ENCODE measurements around the gene SAPCD1.
A peak's percentile ranks its signal among the peaks of the same experiment; 100 is the strongest.
"Not testable (repeated sequence)": the region's sequence is repeated elsewhere in the genome, so short reads cannot be mapped to it uniquely, and the experiment has no call there.

The SAPCD1 gene

DNA sequence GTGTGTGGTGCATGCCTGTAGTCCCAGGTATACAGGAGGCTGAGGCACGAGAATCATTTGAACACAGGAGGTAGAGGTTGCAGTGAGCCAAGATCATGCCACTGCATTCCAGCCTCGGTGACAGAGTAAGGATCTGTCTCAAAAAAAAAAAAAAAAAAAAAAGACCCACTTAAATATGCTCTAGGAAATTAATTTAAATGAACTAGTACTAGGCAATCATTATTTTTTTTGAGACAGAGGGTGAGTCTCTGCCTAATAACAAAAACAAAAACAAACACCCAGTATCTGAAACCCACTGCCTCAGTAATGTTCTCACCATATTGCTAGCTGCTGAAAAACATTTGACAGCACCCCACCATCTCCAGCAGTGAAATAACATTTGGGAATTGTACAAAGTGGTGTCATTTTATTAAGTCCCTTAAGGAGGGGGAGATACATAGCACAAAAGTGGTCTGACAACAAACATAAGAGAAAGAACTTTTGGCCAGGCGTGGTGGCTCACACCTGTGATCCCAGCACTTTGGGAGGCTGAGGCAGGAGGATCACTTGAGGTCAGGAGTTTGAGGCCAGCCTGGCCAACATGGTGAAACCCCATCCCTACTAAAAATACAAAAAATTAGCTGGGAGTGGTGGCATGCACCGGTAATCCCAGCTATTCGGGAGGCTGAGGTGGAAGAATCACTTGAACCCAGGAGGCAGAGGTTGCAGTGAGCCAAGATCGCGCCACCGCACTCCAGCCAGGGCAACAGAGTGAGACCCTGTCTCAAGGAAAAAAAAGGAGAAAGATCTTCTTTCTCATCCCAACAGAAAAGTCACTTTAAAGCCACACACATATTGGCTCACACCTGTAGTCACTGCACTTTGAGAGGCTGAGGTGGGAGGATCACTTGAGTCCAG is 38.8 kb downstream of the SAPCD1 start:
- not testable (repeated sequence) for DNase-seq (ENCODE audit: low spot score)

DNA sequence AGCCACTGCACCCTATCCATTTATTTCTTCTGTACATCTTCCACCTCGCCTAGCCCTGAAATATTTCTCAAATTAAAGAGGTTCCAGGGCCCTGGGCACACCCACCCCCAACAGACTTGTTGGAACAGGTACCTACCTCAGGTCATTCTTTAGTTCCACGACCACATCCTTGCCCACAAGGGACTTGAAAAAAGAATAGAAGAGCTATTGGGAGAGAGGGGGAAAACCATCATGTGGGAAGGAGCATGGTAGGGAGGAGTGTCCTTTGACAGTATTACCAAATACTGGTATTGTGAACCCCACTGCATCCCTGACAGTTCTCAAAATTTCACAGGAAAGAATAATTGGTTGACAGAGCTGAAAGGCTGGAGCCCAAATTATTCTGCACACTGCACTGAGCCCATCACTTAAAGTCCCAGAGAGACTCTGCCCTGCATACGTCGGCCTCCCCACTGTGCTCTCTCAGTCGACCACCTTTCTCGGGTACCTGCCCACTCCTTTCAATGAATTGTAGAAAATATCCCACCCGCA is 43.5 kb downstream of the SAPCD1 start:
- no peak for DNase-seq (ENCODE audit: low spot score)

DNA sequence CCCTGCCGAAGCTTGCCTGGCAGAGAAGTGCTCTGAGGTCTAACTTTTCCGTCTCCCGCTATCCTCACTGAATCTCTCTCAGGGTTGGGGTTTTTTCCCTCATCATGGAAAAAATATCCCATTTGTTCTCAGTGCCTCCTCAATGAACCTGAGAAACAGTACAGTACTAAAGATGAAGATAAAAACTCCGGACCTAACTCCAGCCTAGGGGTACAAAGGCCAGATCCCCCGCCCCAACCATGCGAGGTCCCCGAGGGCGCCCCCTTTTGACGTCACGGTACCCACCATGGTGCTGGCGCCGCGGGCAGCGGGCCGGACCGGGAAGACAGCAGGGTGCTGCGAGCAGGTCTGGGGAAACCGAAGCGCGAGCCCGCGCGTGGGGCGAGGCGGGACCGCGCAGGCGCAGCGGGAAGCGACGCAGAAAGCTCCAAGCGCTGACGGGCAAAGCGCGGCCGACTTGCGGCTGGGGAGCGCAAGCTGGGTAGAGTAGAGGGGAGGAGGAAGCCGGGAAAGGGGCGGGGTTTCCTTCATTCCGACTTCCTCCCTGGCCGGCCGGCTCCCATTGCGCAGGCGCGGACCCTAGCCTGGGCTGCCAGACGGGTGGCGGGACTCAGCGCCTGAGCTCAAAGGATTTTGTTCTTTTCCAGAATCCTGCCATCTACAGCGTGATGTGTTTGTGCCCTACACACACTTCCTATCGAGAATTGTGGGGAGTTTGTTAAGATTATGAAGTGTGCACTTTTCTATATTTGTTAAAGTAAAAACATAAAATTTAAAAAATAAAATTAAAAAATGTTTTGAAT is 44.2 kb downstream of the SAPCD1 start, which contains the start of gene LSM2:
Gene LSM2 (minus strand): TSS at position 497 of the 803 bp plus-strand sequence. CDS start 209 bp downstream, at position 288.
- DNase-seq (ENCODE audit: low spot score): peak; percentile 97

DNA sequence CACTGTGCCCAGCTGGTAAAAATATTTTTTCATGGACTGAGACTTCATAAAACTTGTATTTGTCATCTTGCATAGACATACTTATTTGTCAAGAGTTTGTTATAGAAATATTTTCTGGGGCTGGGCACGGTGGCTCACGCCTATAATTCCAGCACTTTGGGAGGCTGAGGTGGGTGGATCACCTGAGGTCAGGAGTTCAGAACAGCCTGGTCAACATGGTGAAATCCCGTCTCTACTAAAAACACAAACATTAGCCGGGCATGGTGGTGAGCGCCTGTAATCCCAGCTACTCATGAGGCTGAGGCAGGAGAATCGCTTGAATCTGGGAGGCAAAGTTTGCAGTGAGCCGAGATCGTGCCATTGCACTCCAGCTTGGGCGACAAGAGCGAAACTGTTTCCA is 46.1 kb downstream of the SAPCD1 start:
- not testable (repeated sequence) for DNase-seq (ENCODE audit: low spot score)

DNA sequence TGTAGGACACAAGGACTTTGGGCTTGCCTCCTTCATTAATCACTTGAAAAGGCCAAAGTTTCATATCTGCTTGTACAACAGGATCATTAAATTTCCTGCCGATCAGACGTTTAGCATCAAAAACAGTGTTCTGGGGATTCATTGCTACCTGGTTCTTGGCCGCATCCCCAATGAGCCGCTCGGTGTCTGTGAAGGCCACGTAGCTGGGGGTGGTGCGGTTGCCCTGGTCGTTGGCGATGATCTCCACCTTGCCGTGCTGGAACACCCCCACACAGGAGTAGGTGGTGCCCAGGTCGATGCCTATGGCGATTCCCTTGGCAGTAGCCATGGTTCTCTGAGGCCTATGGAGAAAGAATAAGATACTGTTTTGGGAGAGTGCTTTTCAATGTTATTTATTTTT is 49.2 kb downstream of the SAPCD1 start:
- DNase-seq (ENCODE audit: low spot score): no peak

DNA sequence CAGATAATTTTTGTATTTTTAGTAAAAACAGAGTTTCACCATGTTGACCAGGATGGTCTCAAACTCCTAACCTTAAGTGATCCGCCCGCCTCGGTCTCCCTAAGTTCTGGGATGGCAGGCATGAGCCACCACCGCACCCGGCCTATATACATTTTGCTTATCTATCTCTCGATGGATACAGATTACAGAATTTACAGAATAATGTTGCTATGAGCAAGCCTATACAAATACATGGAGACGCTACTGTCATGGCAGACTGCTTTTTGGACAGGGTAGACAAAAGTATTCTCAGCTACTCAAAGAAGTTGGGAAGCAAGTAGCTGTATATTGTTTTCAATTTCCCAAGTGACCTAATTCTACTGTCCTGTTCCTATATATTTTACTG is 51.0 kb downstream of the SAPCD1 start:
- DNase-seq (ENCODE audit: low spot score): no peak

All from CD4-positive, alpha-beta T cell treated with Interleukin-2 at 100 ng/mL for 4 hours (primary cell).